A673 (cell line): ENCODE results near the gene LIX1L. TPM values are rescaled to one million over a fixed set of nuclear protein-coding genes. Genes with fewer than 3 reads are reported as not detected.
A peak's percentile ranks its signal among the peaks of the same experiment; 100 is the strongest.

Experiments
- BruUV-seq: library from RNA; stranded (reverse); fragments of 400-500 nt; replicated peaks from 2 replicates; lab custom pipeline; 2021; lab: Mats Ljungman, UMichigan
- CTCF ChIA-PET: fragments of 300-600 bp; sonication (Branson Sonifier 250); formaldehyde crosslinking; loops from one replicate; lab custom pipeline; 2022; ENCODE audit warnings: antibody characterized with exemption; lab: Charles Lee
- POLR2A ChIA-PET: fragments of 300-600 bp; sonication (Branson Sonifier 250); formaldehyde crosslinking; loops from one replicate; lab custom pipeline; 2022; ENCODE audit warnings: antibody characterized with exemption; ENCODE audit not compliant: low non-redundant PET; lab: Charles Lee
- DNase-seq: peaks from one replicate; pipeline ENCODE4 v3.0.0-alpha.2; 2015; ENCODE audit warnings: low spot score
- H3K27ac ChIP-seq: fragments of 200-600 bp; sonication (generic); 2 replicates; pipeline ENCODE4 v1.5.1; 2016; ENCODE audit warnings: mixed run types, low read depth, mild to moderate bottlenecking, mixed read lengths, antibody characterized with exemption, low read length; ENCODE audit not compliant: poor library complexity, severe bottlenecking
- H3K27me3 ChIP-seq: fragments of 200-600 bp; sonication (generic); replicated peaks from 2 replicates; pipeline ENCODE4 v1.6.1; 2017; ENCODE audit warnings: mixed run types, low read depth, mild to moderate bottlenecking, mixed read lengths, antibody characterized with exemption, low read length; ENCODE audit not compliant: insufficient read depth, poor library complexity
- H3K36me3 ChIP-seq: fragments of 200-600 bp; sonication (generic); 2 replicates; pipeline ENCODE4 v1.6.1; 2016; ENCODE audit warnings: mixed run types, mild to moderate bottlenecking, mixed read lengths, antibody characterized with exemption, low read length; ENCODE audit not compliant: insufficient read depth, poor library complexity, severe bottlenecking
- H3K4me1 ChIP-seq: fragments of 200-600 bp; sonication (generic); 2 replicates; pipeline ENCODE4 v1.6.1; 2017; ENCODE audit warnings: mixed run types, mild to moderate bottlenecking, mixed read lengths, antibody characterized with exemption, low read length; ENCODE audit not compliant: insufficient read depth, poor library complexity, severe bottlenecking
- H3K4me3 ChIP-seq: fragments of 200-600 bp; sonication (generic); 2 replicates; pipeline ENCODE4 v1.5.1; 2016; ENCODE audit warnings: low read depth, mixed run types, mild to moderate bottlenecking, mixed read lengths, low read length; ENCODE audit not compliant: poor library complexity, severe bottlenecking
- H3K9me3 ChIP-seq: fragments of 200-600 bp; sonication (generic); 2 replicates; pipeline ENCODE4 v1.6.1; 2016; ENCODE audit warnings: mixed run types, low read depth, mild to moderate bottlenecking, mixed read lengths, antibody characterized with exemption, low read length; ENCODE audit not compliant: poor library complexity, severe bottlenecking
- EZH2 ChIP-seq: fragments of 200-600 bp; sonication (generic); IDR thresholded peaks from 2 replicates; pipeline ENCODE4 v1.6.1; 2017; ENCODE audit warnings: borderline replicate concordance, low read depth, mild to moderate bottlenecking, mixed read lengths, antibody characterized with exemption, low read length; ENCODE audit not compliant: poor library complexity, severe bottlenecking
- intact Hi-C: fragments of 100-400 bp; cut with micrococcal nuclease; formaldehyde crosslinking; loops from one replicate; pipeline ENCODE4 v1.10.0; 2022; ENCODE audit not compliant: unreplicated experiment
- total RNA-seq: library from RNA; stranded (reverse); gene quantifications from 2 replicates; pipeline ENCODE4 v1.2.3, GENCODE V29; 2021
- TF ChIP-seq, protein P1 (sequence below): fragments of 300-800, 200-600 bp; sonication (generic); conservative IDR thresholded peaks from 2 replicates; pipeline ENCODE4 v1.5.1; 2017; ENCODE audit warnings: low read depth, mild to moderate bottlenecking, antibody characterized with exemption, low read length, moderate library complexity, mixed read lengths

Gene LIX1L
- total RNA-seq, 1 experiment from 2014 or later = 40.1 TPM

DNA sequence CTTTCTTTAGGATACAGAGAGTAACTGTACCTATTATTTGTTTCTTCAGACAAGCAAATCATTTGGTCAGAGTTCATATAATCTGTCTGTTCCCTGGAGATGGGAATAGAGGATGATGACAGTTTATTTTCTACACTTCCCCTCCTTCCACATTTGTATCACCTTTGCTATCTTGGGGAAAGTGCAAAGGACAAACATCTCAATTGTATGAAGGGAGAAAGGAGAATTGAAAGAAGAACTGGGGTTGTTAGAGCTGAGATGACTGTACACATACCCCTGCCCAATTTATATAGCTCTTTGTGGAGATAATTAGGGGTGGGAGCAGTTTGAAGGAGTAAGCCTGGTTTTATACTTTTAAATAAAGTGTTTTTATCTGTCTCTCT, 20.6 kb upstream of the LIX1L start:
- TF ChIP-seq, protein P1, sequence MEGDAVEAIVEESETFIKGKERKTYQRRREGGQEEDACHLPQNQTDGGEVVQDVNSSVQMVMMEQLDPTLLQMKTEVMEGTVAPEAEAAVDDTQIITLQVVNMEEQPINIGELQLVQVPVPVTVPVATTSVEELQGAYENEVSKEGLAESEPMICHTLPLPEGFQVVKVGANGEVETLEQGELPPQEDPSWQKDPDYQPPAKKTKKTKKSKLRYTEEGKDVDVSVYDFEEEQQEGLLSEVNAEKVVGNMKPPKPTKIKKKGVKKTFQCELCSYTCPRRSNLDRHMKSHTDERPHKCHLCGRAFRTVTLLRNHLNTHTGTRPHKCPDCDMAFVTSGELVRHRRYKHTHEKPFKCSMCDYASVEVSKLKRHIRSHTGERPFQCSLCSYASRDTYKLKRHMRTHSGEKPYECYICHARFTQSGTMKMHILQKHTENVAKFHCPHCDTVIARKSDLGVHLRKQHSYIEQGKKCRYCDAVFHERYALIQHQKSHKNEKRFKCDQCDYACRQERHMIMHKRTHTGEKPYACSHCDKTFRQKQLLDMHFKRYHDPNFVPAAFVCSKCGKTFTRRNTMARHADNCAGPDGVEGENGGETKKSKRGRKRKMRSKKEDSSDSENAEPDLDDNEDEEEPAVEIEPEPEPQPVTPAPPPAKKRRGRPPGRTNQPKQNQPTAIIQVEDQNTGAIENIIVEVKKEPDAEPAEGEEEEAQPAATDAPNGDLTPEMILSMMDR = no peak
- no peak for TF ChIP-seq EZH2
- Histone ChIP-seq H3K27me3 (no peaks in the 10 kb centered on the region), H3K27ac (peak overlapping the region; percentile 95), H3K4me1 (peaks cover 30% of the 10 kb centered on the region), H3K36me3 (no peaks in the 10 kb centered on the region), H3K4me3 (no peak overlapping the region), H3K9me3 (no peaks in the 10 kb centered on the region)
- BruUV-seq = TSS peak; percentile 87
- CTCF ChIA-PET = interaction anchor here (1.5 to 2.0 kb wide), 5 partner anchors 14 to 86 kb away, joined by 4 to 19 read pairs (median 6); partner anchors contain the start of genes ANKRD34A, LIX1L, POLR3GL and TXNIP
- DNase-seq = no peak
- POLR2A ChIA-PET = interaction anchor here (0.5 kb wide), 1 partner anchor 144 kb away, joined by 12 read pairs; no protein-coding TSS in a partner anchor
- intact Hi-C loops = loop anchor here (5.0 kb wide), 1 partner anchor 131 kb away; the partner anchor contains the start of gene NUDT17

DNA sequence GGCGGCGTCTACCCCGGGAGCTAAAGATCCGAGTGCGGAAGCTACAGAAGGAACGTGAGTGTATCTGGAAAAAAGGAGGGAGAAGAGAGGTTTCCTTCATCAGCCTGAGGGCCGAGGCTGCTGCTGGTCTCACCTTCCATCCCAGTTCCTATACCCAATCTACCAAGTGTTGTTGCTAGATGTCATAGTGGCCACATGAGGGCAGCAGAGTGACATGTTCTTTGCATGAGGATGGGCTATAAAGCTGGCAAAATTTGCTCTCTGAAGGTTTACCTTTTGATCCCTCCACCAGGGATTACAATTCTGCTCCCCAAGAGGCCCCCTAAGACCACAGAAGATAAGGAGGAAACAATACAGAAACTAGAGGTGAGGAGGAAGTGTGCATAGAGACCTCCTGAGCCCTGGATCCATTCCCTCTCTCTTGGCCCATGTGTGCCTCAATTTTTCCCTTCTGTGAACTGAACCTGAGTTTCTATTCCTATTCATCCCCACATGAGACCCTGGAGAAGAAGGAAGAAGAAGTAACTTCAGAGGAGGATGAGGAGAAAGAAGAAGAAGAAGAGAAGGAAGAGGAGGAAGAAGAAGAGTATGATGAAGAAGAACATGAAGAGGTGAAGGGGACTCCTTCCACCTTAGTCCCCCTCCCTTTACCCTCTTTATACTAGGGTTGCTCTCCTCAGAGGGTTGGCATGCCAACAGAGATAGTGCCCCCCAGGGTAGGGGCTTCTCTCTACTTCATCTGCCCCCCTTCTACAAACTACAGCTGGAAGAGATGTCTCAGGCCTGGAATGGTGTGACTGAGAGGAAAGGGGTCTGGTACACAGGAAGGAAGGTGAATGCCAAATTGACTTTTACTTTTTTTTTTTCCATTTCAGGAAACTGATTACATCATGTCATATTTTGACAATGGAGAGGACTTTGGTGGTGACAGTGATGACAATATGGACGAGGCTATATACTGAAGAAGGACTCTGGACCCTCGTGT, 20.0 kb upstream of the LIX1L start:
- BruUV-seq = no TSS peak
- TF ChIP-seq EZH2 = no peak
- TF ChIP-seq, protein P1 = peak; percentile 89
- peak overlapping the region; percentile 95 for H3K27ac ChIP-seq

DNA sequence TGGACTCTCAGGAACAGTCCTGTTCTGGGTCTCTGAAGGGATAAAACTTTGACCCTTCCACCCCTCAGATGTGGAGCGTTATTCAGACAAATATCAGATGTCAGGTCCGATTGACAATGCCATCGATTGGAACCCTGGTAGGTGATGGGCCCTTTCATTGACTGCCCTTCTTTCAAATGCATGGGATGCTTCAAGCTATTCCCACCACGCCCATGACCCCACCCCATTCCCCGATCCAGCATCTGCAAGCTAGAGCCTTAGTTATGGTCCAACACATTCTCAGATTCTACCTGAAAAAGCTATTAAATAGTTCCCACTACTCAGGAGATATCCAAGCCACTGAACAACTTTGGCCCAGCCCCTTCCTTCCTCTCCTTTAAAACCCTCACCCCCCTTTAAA, 19.2 kb upstream of the LIX1L start:
- Histone ChIP-seq H3K27me3 (no peaks in the 10 kb centered on the region), H3K9me3 (no peaks in the 10 kb centered on the region), H3K4me1 (peaks cover 30% of the 10 kb centered on the region), H3K36me3 (no peaks in the 10 kb centered on the region), H3K27ac (peak overlapping the region; percentile 95), H3K4me3 (no peak overlapping the region)
- TF ChIP-seq, protein P1 = no peak
- no peak for TF ChIP-seq EZH2
- ChIA-PET CTCF (interaction anchor here (0.8 to 1.9 kb wide), 5 partner anchors 13 to 32 kb away, joined by 3 to 26 read pairs (median 5); partner anchors contain the start of genes ANKRD34A, LIX1L and POLR3GL), POLR2A (interaction anchor here (0.6 kb wide), 1 partner anchor 29 kb away, joined by 10 read pairs; no protein-coding TSS in a partner anchor)
- intact Hi-C loops = loop anchor here (1.0 to 5.0 kb wide), 2 partner anchors 27 to 130 kb away; partner anchors contain the start of gene NUDT17
- BruUV-seq = no TSS peak
- no peak for DNase-seq

More for the DNA sequence above, 20.0 kb upstream of the LIX1L start:
- ChIA-PET POLR2A (no interaction called here), CTCF (interaction anchor here (0.6 to 1.9 kb wide), 7 partner anchors 13 to 58 kb away, joined by 3 to 26 read pairs (median 5); partner anchors contain the start of genes ANKRD34A, LIX1L and POLR3GL)
- intact Hi-C loops = loop anchor here (1.0 to 5.0 kb wide), 2 partner anchors 27 to 130 kb away; partner anchors contain the start of gene NUDT17
- peak; percentile 87 for DNase-seq
- Histone ChIP-seq H3K4me1 (peaks cover 30% of the 10 kb centered on the region), H3K27me3 (no peaks in the 10 kb centered on the region), H3K36me3 (no peaks in the 10 kb centered on the region), H3K4me3 (no peak overlapping the region), H3K9me3 (no peaks in the 10 kb centered on the region)
